ENCODE measurements around the gene CHGA.

The CHGA gene

GRCh38 chr14:92906420-92906819, 16.5 kb upstream of the CHGA start:
- no peak for DNase-seq

- no peak for DNase-seq
Observed at GRCh38 chr14:92906823-92907222, 16.1 kb upstream of the CHGA start.

- DNase-seq: no peak
Observed at GRCh38 chr14:92907316-92907911, 15.5 kb upstream of the CHGA start.

- DNase-seq: peak; percentile 35
Observed at GRCh38 chr14:92914087-92914656, 8.8 kb upstream of the CHGA start.

- DNase-seq: no peak
Observed at GRCh38 chr14:92916201-92916600, 6.7 kb upstream of the CHGA start.

GRCh38 chr14:92917041-92917940, 5.7 kb upstream of the CHGA start:
- no peak for DNase-seq

GRCh38 chr14:92917956-92918355, 5.0 kb upstream of the CHGA start:
- no peak for DNase-seq

- no peak for DNase-seq
Observed at GRCh38 chr14:92920001-92920400, 2.9 kb upstream of the CHGA start.

- DNase-seq: no peak
Observed at GRCh38 chr14:92922155-92922735, 705 bp upstream of the CHGA start.

- DNase-seq: no peak
Observed at GRCh38 chr14:92923744-92924103, 774 bp downstream of the CHGA start.

- no peak for DNase-seq
Observed at GRCh38 chr14:92924247-92924646, 1.3 kb downstream of the CHGA start.

GRCh38 chr14:92925446-92925845, 2.5 kb downstream of the CHGA start:
- no peak for DNase-seq

- no peak for DNase-seq
Observed at GRCh38 chr14:92926180-92926845, 3.4 kb downstream of the CHGA start.

- DNase-seq: no peak
Observed at GRCh38 chr14:92926931-92927330, 4.0 kb downstream of the CHGA start.

- DNase-seq: no peak
Observed at GRCh38 chr14:92927349-92928257, 4.7 kb downstream of the CHGA start.

- DNase-seq: no peak
Observed at GRCh38 chr14:92928258-92928629, 5.3 kb downstream of the CHGA start.

- no peak for DNase-seq
Observed at GRCh38 chr14:92928961-92929688, 6.2 kb downstream of the CHGA start.

- DNase-seq: no peak
Observed at GRCh38 chr14:92929689-92930608, 7.0 kb downstream of the CHGA start.

GRCh38 chr14:92930737-92931602, 8.0 kb downstream of the CHGA start:
- DNase-seq: no peak
